K562 (cell line): Measurements from ENCODE around the gene NMRK2. TPM values are rescaled to one million over a fixed set of nuclear protein-coding genes. Genes with fewer than 3 reads are reported as not detected.

Source experiments
- ARID1B ChIP-seq: fragments of 450-650 bp; IDR thresholded peaks from 2 replicates; pipeline ENCODE4 v1.6.1; 2016; ENCODE audit warnings: antibody characterized with exemption, mild to moderate bottlenecking, inconsistent platforms
- KDM1A ChIP-seq, 2 experiments: fragments of 450-650 bp; IDR thresholded peaks; 2 replicates each; pipeline ENCODE4 v1.6.1; 2016; ENCODE audit warnings: mild to moderate bottlenecking in 2 of 2
- MCM3 ChIP-seq: fragments of 450-650 bp; IDR thresholded peaks from 2 replicates; pipeline ENCODE4 v1.6.1; 2016
- NRF1 ChIP-seq, 2 experiments: fragments of 450-650 bp; IDR thresholded peaks in 1 of 2; conservative IDR thresholded peaks in 1 of 2; 2 replicates each; pipeline ENCODE4 v1.6.1; 2014; ENCODE audit warnings: mild to moderate bottlenecking in 2 of 2
- POU5F1 ChIP-seq: fragments of 150-350 bp; IDR thresholded peaks from 2 replicates; pipeline ENCODE4 v1.6.1; 2014; ENCODE audit warnings: borderline replicate concordance, low read length, low read depth, mild to moderate bottlenecking; ENCODE audit not compliant: partially characterized antibody
- PRMT5 ChIP-seq: sonication (generic); formaldehyde crosslinking; IDR thresholded peaks from 2 replicates; pipeline ENCODE4 v1.5.0; 2020; ENCODE audit warnings: missing genetic modification reagents
- RHOXF2B ChIP-seq: fragments of 250-450 bp; sonication (Bioruptor Pico); conservative IDR thresholded peaks from 2 replicates; pipeline ENCODE4 v1.5.1; 2021
- SP1 ChIP-seq: sonication (generic); formaldehyde crosslinking; IDR thresholded peaks from 2 replicates; pipeline ENCODE4 v1.8.1; 2022; ENCODE audit warnings: mild to moderate bottlenecking, missing genetic modification reagents
- TOE1 ChIP-seq, 2 experiments: fragments of 450-650 bp in 1 of 2; sonication (generic) in 1 of 2; formaldehyde crosslinking in 1 of 2; IDR thresholded peaks; 2 replicates each; pipeline versions ENCODE4 v1.7.1 to v1.8.0; 2016 to 2022; ENCODE audit warnings: borderline replicate concordance in 2 of 2, mild to moderate bottlenecking in 2 of 2, antibody characterized with exemption in 1 of 2, inconsistent platforms in 1 of 2, low read depth in 1 of 2, missing genetic modification reagents in 1 of 2, moderate library complexity in 1 of 2
- ZNF239 ChIP-seq: fragments of 250-450 bp; sonication (Bioruptor Pico); IDR thresholded peaks from 2 replicates; pipeline ENCODE4 v1.4.0; 2020; ENCODE audit warnings: mild to moderate bottlenecking
- ZNF589 ChIP-seq: fragments of 200-800 bp; sonication (Bioruptor generic); IDR thresholded peaks from 2 replicates; pipeline ENCODE4 v1.6.1; 2016; ENCODE audit warnings: low read depth, missing genetic modification characterization, missing compliant biosample characterization
- ZNF778 ChIP-seq: fragments of 450-650 bp; formaldehyde crosslinking; IDR thresholded peaks from 2 replicates; pipeline ENCODE4 v1.4.0; 2020; ENCODE audit warnings: mild to moderate bottlenecking, moderate library complexity
- polyA plus RNA-seq, 8 experiments: library from polyadenylated mRNA; depleted of rRNA in 4 of 8; stranded (reverse) in 5 of 8; unstranded in 3 of 8; fragments of >200 nt; fragmentation: Nextera tagmentation in 2 of 8; fragmentation: Illumina TruSeq in 1 of 8; extraction: Ambion mirVana in 2 of 8; extraction: Trizol in 1 of 8; gene quantifications; 2 replicates each; pipeline versions ENCODE4 v1.2.1 to v1.2.3, GENCODE V29; 2011 to 2014; ENCODE audit warnings: inconsistent platforms in 1 of 8, missing spikeins in 1 of 8
- total RNA-seq, 7 experiments: library from RNA; depleted of rRNA in 6 of 7; stranded (reverse); fragments of >200 nt in 6 of 7; fragmentation: Illumina TruSeq in 2 of 7; extraction: Trizol in 2 of 7; gene quantifications; 2 replicates each; pipeline versions ENCODE4 v1.2.1 to v1.2.3, GENCODE V29; 2011 to 2021; ENCODE audit warnings: low replicate concordance in 1 of 7
- TF ChIP-seq, protein P1 (sequence below): sonication (generic); IDR thresholded peaks from 2 replicates; pipeline ENCODE4 v1.6.1; 2016
- TF ChIP-seq, protein P2 (sequence below): fragments of 450-650 bp; IDR thresholded peaks from 2 replicates; pipeline ENCODE4 v1.6.1; 2017; ENCODE audit warnings: mild to moderate bottlenecking, moderate library complexity
- TF ChIP-seq, protein P3 (sequence below): sonication (generic); formaldehyde crosslinking; IDR thresholded peaks from 2 replicates; pipeline ENCODE4 v1.8.0; 2022; ENCODE audit warnings: missing genetic modification reagents, mild to moderate bottlenecking, borderline replicate concordance
- TF ChIP-seq, protein P4 (sequence below), 3 experiments: fragments of 200-800 bp in 1 of 3; fragments of 250-450 bp in 1 of 3; fragments of 450-650 bp in 1 of 3; sonication (Bioruptor Pico) in 1 of 3; sonication (Bioruptor generic) in 1 of 3; formaldehyde crosslinking in 1 of 3; IDR thresholded peaks; 2 replicates each; pipeline versions ENCODE4 v1.6.1 to v1.8.0; 2016 to 2022; ENCODE audit warnings: mild to moderate bottlenecking in 2 of 3, missing genetic modification characterization in 2 of 3, missing compliant biosample characterization in 1 of 3, moderate library complexity in 1 of 3
- TF ChIP-seq, protein P5 (sequence below): sonication (generic); formaldehyde crosslinking; IDR thresholded peaks from 2 replicates; pipeline ENCODE4 v1.8.0; 2023; ENCODE audit warnings: mild to moderate bottlenecking, missing genetic modification reagents

The NMRK2 gene
- total and polyA plus RNA-seq, 9 of the 15 experiments (the other 6 are each of a cell fraction or from before 2014, with no cell fraction given): not detected

DNA sequence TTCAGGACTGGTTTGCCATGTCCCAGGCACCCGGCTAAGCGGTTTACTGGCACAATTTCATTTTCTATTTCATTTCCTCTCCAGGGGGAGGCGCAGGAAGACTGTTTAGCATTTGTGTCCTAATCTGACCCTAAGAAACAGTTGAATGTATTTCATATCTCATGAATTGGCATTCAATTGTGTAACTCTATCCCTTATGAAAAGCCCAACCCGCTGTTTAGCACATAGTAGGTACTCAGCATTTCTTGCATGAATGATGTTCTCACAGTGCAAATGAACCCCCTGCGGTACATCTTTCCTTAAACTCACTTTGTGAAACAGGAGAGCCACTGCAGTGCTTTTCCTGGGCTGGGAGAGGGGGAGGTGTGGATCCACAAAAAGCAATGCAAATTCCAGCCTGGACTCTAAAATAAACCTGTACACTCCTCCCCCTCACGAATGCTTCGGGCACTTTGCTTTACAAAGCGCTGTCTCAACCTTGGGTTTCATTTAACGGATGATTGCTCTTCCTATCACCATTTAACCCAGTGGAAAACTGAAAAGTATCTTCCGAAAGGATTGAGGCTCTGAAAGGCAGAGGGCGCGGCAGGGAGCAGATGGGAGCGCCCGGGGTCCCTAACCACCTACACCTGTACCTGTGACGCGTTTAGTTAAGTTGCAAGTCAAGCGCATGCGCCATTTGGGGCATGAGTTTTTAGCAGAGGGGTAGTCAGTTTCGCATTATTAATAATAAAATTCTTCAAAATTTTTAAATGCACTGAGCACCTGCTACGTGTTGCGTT lies 53.6 kb downstream of the NMRK2 start (continued):
- TF ChIP-seq NRF1 (conservative IDR thresholded peaks at IDR 0.05 in 1 of 2, IDR thresholded peaks at IDR 0.05 in 1 of 2): no peak; a peak in 1 of 4 replicates
- TF ChIP-seq SP1 (CRISPR knock-in tag): peak; percentile 17; the same call in 1 of the 2 replicates
- TF ChIP-seq, protein P1, sequence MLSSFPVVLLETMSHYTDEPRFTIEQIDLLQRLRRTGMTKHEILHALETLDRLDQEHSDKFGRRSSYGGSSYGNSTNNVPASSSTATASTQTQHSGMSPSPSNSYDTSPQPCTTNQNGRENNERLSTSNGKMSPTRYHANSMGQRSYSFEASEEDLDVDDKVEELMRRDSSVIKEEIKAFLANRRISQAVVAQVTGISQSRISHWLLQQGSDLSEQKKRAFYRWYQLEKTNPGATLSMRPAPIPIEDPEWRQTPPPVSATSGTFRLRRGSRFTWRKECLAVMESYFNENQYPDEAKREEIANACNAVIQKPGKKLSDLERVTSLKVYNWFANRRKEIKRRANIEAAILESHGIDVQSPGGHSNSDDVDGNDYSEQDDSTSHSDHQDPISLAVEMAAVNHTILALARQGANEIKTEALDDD: 0 out of 2 replicates have a peak, but pooled peaks have one; percentile 52
- TF ChIP-seq ZNF239 (CRISPR knock-in tag): no peak
- no peak for TF ChIP-seq ZNF589 (CRISPR knock-in tag)
- TF ChIP-seq PRMT5 (CRISPR knock-in tag): no peak
- no peak for TF ChIP-seq TOE1 (IDR thresholded peaks at IDR 0.05; ENCODE audit: borderline replicate concordance)
- TF ChIP-seq TOE1 (CRISPR knock-in tag; IDR thresholded peaks at IDR 0.05; ENCODE audit: borderline replicate concordance, low read depth): no peak
- TF ChIP-seq MCM3: no peak
- TF ChIP-seq POU5F1: no peak
- no peak for TF ChIP-seq RHOXF2B (CRISPR knock-in tag)
- TF ChIP-seq, protein P2, sequence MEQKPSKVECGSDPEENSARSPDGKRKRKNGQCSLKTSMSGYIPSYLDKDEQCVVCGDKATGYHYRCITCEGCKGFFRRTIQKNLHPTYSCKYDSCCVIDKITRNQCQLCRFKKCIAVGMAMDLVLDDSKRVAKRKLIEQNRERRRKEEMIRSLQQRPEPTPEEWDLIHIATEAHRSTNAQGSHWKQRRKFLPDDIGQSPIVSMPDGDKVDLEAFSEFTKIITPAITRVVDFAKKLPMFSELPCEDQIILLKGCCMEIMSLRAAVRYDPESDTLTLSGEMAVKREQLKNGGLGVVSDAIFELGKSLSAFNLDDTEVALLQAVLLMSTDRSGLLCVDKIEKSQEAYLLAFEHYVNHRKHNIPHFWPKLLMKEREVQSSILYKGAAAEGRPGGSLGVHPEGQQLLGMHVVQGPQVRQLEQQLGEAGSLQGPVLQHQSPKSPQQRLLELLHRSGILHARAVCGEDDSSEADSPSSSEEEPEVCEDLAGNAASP: peak; percentile 99; the same call in 1 of the 2 replicates
- TF ChIP-seq, protein P3, sequence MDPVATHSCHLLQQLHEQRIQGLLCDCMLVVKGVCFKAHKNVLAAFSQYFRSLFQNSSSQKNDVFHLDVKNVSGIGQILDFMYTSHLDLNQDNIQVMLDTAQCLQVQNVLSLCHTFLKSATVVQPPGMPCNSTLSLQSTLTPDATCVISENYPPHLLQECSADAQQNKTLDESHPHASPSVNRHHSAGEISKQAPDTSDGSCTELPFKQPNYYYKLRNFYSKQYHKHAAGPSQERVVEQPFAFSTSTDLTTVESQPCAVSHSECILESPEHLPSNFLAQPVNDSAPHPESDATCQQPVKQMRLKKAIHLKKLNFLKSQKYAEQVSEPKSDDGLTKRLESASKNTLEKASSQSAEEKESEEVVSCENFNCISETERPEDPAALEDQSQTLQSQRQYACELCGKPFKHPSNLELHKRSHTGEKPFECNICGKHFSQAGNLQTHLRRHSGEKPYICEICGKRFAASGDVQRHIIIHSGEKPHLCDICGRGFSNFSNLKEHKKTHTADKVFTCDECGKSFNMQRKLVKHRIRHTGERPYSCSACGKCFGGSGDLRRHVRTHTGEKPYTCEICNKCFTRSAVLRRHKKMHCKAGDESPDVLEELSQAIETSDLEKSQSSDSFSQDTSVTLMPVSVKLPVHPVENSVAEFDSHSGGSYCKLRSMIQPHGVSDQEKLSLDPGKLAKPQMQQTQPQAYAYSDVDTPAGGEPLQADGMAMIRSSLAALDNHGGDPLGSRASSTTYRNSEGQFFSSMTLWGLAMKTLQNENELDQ (CRISPR knock-in tag): no peak
- peak in 1 of 2 experiments; percentile 52; a peak in 2 of 4 replicates for TF ChIP-seq KDM1A (IDR thresholded peaks at IDR 0.05)
- no peak for TF ChIP-seq ZNF778 (CRISPR knock-in tag)
- TF ChIP-seq ARID1B: peak; percentile 35; the same call in 1 of the 2 replicates
- TF ChIP-seq, protein P4, sequence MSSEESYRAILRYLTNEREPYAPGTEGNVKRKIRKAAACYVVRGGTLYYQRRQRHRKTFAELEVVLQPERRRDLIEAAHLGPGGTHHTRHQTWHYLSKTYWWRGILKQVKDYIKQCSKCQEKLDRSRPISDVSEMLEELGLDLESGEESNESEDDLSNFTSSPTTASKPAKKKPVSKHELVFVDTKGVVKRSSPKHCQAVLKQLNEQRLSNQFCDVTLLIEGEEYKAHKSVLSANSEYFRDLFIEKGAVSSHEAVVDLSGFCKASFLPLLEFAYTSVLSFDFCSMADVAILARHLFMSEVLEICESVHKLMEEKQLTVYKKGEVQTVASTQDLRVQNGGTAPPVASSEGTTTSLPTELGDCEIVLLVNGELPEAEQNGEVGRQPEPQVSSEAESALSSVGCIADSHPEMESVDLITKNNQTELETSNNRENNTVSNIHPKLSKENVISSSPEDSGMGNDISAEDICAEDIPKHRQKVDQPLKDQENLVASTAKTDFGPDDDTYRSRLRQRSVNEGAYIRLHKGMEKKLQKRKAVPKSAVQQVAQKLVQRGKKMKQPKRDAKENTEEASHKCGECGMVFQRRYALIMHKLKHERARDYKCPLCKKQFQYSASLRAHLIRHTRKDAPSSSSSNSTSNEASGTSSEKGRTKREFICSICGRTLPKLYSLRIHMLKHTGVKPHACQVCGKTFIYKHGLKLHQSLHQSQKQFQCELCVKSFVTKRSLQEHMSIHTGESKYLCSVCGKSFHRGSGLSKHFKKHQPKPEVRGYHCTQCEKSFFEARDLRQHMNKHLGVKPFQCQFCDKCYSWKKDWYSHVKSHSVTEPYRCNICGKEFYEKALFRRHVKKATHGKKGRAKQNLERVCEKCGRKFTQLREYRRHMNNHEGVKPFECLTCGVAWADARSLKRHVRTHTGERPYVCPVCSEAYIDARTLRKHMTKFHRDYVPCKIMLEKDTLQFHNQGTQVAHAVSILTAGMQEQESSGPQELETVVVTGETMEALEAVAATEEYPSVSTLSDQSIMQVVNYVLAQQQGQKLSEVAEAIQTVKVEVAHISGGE (CRISPR knock-in tag; IDR thresholded peaks at IDR 0.05): no peak
- TF ChIP-seq, protein P5, sequence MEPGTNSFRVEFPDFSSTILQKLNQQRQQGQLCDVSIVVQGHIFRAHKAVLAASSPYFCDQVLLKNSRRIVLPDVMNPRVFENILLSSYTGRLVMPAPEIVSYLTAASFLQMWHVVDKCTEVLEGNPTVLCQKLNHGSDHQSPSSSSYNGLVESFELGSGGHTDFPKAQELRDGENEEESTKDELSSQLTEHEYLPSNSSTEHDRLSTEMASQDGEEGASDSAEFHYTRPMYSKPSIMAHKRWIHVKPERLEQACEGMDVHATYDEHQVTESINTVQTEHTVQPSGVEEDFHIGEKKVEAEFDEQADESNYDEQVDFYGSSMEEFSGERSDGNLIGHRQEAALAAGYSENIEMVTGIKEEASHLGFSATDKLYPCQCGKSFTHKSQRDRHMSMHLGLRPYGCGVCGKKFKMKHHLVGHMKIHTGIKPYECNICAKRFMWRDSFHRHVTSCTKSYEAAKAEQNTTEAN: no peak
